ENCODE results near the gene NCOR1. TPM values are rescaled to one million over a fixed set of nuclear protein-coding genes. Genes with fewer than 3 reads are reported as not detected.

The NCOR1 gene
- total RNA-seq, 1 experiment from 2014 or later, result 124 TPM

DNA sequence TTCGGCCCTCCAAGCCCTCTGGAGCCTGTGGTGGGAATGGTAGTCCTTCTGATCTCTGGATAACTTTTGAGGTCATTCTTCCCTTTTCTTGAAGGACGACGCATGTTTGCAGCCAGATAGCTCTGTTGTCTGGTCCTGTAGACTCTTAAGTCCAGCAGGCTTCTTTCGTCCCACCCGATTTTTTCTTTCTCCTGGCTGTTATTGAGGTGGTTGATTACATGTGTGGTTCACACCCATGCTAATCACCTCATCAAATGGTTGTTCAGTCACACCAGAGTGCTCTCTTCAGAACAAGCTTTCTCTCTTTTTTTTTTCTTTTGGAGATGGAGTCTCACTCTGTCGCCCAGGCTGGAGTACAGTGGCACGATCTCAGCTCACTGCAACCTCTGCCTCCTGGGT lies 32.3 kb upstream of the NCOR1 start:
- no peak overlapping the region for H3K4me3 Mint-ChIP-seq
- peaks cover 4% of the 10 kb centered on the region for H3K36me3 Mint-ChIP-seq
- peaks cover 12% of the 10 kb centered on the region for H3K4me1 Mint-ChIP-seq
- POLR2A ChIA-PET, result no interaction called here
- no peaks in the 10 kb centered on the region for H3K27me3 Mint-ChIP-seq (ENCODE audit: low read depth)
- TF ChIP-seq SOX15 (CRISPR knock-in tag; IDR thresholded peaks at IDR 0.05) (no peak), NR1H2 (CRISPR knock-in tag; IDR thresholded peaks at IDR 0.05) (no peak), FOXJ3 (CRISPR knock-in tag; IDR thresholded peaks at IDR 0.05; ENCODE audit: borderline replicate concordance) (no peak), ZNF138 (CRISPR knock-in tag; conservative IDR thresholded peaks at IDR 0.05) (no peak)
- TF ChIP-seq, protein P1, sequence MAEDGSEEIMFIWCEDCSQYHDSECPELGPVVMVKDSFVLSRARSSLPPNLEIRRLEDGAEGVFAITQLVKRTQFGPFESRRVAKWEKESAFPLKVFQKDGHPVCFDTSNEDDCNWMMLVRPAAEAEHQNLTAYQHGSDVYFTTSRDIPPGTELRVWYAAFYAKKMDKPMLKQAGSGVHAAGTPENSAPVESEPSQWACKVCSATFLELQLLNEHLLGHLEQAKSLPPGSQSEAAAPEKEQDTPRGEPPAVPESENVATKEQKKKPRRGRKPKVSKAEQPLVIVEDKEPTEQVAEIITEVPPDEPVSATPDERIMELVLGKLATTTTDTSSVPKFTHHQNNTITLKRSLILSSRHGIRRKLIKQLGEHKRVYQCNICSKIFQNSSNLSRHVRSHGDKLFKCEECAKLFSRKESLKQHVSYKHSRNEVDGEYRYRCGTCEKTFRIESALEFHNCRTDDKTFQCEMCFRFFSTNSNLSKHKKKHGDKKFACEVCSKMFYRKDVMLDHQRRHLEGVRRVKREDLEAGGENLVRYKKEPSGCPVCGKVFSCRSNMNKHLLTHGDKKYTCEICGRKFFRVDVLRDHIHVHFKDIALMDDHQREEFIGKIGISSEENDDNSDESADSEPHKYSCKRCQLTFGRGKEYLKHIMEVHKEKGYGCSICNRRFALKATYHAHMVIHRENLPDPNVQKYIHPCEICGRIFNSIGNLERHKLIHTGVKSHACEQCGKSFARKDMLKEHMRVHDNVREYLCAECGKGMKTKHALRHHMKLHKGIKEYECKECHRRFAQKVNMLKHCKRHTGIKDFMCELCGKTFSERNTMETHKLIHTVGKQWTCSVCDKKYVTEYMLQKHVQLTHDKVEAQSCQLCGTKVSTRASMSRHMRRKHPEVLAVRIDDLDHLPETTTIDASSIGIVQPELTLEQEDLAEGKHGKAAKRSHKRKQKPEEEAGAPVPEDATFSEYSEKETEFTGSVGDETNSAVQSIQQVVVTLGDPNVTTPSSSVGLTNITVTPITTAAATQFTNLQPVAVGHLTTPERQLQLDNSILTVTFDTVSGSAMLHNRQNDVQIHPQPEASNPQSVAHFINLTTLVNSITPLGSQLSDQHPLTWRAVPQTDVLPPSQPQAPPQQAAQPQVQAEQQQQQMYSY (CRISPR knock-in tag; IDR thresholded peaks at IDR 0.05), result no peak
- TF ChIP-seq, protein P2, sequence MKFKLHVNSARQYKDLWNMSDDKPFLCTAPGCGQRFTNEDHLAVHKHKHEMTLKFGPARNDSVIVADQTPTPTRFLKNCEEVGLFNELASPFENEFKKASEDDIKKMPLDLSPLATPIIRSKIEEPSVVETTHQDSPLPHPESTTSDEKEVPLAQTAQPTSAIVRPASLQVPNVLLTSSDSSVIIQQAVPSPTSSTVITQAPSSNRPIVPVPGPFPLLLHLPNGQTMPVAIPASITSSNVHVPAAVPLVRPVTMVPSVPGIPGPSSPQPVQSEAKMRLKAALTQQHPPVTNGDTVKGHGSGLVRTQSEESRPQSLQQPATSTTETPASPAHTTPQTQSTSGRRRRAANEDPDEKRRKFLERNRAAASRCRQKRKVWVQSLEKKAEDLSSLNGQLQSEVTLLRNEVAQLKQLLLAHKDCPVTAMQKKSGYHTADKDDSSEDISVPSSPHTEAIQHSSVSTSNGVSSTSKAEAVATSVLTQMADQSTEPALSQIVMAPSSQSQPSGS (CRISPR knock-in tag; IDR thresholded peaks at IDR 0.05; ENCODE audit: borderline replicate concordance, low read depth), result no peak
- TF ChIP-seq, protein P3, sequence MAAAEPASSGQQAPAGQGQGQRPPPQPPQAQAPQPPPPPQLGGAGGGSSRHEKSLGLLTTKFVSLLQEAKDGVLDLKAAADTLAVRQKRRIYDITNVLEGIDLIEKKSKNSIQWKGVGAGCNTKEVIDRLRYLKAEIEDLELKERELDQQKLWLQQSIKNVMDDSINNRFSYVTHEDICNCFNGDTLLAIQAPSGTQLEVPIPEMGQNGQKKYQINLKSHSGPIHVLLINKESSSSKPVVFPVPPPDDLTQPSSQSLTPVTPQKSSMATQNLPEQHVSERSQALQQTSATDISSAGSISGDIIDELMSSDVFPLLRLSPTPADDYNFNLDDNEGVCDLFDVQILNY (CRISPR knock-in tag; IDR thresholded peaks at IDR 0.05), result no peak
- TF ChIP-seq, protein P4, sequence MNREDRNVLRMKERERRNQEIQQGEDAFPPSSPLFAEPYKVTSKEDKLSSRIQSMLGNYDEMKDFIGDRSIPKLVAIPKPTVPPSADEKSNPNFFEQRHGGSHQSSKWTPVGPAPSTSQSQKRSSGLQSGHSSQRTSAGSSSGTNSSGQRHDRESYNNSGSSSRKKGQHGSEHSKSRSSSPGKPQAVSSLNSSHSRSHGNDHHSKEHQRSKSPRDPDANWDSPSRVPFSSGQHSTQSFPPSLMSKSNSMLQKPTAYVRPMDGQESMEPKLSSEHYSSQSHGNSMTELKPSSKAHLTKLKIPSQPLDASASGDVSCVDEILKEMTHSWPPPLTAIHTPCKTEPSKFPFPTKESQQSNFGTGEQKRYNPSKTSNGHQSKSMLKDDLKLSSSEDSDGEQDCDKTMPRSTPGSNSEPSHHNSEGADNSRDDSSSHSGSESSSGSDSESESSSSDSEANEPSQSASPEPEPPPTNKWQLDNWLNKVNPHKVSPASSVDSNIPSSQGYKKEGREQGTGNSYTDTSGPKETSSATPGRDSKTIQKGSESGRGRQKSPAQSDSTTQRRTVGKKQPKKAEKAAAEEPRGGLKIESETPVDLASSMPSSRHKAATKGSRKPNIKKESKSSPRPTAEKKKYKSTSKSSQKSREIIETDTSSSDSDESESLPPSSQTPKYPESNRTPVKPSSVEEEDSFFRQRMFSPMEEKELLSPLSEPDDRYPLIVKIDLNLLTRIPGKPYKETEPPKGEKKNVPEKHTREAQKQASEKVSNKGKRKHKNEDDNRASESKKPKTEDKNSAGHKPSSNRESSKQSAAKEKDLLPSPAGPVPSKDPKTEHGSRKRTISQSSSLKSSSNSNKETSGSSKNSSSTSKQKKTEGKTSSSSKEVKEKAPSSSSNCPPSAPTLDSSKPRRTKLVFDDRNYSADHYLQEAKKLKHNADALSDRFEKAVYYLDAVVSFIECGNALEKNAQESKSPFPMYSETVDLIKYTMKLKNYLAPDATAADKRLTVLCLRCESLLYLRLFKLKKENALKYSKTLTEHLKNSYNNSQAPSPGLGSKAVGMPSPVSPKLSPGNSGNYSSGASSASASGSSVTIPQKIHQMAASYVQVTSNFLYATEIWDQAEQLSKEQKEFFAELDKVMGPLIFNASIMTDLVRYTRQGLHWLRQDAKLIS (CRISPR knock-in tag; IDR thresholded peaks at IDR 0.05; ENCODE audit: borderline replicate concordance), result no peak
- H3K9me3 Mint-ChIP-seq, result 0 out of 2 replicates have a peak, but pooled peaks cover 3% of the 10 kb centered on the region
- CTCF ChIA-PET, result no interaction called here
- no peak overlapping the region for H3K27ac Mint-ChIP-seq
- no peak for ATAC-seq
- DNase-seq (ENCODE audit: low spot score), result no peak

DNA sequence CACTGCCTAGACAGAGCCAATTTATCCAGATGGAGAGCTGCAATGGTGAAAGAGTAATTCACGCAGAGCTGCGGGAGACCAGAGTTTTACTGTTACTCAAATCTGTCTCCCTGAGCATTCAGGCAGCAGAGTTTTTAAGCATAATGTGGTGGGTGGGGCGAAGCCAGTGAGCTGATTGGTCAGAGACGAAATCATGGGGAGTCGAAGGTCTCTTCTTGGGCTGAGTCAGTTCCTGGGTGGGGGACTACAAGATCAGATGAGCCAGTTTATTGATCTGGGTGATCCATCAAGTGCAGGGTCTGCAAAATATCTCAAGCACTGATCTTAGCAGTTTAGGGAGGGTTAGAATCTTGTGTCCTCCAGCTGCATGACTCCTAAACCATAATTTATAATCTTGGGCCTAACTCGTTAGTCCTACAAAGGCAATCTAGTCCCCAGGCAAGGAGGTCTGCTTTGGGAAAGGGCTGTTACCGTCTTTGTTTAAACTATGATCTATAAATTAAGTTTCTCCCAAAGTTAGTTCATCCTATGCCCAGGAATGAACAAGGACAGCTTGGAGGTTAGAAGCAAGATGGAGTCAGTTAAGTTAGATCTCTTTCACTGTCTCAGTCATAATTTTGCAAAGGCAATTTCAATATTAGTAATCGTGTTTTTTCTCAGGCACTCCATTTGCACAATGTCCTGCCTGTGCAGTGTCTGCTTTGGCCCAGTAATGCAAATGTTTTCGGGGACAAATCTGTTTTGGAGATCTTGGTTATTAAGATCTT lies 28.6 kb upstream of the NCOR1 start:
- POLR2A ChIA-PET, result no interaction called here
- Mint-ChIP-seq H3K4me3 (no peak overlapping the region), H3K27me3 (ENCODE audit: low read depth) (no peaks in the 10 kb centered on the region), H3K27ac (peak overlapping the region; percentile 79), H3K9me3 (0 out of 2 replicates have a peak, but pooled peaks cover 3% of the 10 kb centered on the region), H3K36me3 (peaks cover 4% of the 10 kb centered on the region), H3K4me1 (peaks cover 12% of the 10 kb centered on the region)
- CTCF ChIA-PET, result interaction anchor here (1.9 kb wide), 1 partner anchor 42 kb away, joined by 5 read pairs; no protein-coding TSS in a partner anchor
- peak; percentile 73 for ATAC-seq
- no peak for DNase-seq (ENCODE audit: low spot score)
- TF ChIP-seq ARID4B (CRISPR knock-in tag; IDR thresholded peaks at IDR 0.05; ENCODE audit: borderline replicate concordance) (no peak), ZNF317 (CRISPR knock-in tag; IDR thresholded peaks at IDR 0.05; ENCODE audit: borderline replicate concordance, low read depth) (no peak), GRHL2 (CRISPR knock-in tag; IDR thresholded peaks at IDR 0.05; ENCODE audit: insufficient replicate concordance, severe bottlenecking) (no peak), RORB (CRISPR knock-in tag; IDR thresholded peaks at IDR 0.05) (no peak), ZMAT4 (CRISPR knock-in tag; IDR thresholded peaks at IDR 0.05) (no peak), ZNF416 (CRISPR knock-in tag; IDR thresholded peaks at IDR 0.05) (no peak), SMAD3 (CRISPR knock-in tag; IDR thresholded peaks at IDR 0.05; ENCODE audit: borderline replicate concordance) (no peak)
- TF ChIP-seq, protein P5, sequence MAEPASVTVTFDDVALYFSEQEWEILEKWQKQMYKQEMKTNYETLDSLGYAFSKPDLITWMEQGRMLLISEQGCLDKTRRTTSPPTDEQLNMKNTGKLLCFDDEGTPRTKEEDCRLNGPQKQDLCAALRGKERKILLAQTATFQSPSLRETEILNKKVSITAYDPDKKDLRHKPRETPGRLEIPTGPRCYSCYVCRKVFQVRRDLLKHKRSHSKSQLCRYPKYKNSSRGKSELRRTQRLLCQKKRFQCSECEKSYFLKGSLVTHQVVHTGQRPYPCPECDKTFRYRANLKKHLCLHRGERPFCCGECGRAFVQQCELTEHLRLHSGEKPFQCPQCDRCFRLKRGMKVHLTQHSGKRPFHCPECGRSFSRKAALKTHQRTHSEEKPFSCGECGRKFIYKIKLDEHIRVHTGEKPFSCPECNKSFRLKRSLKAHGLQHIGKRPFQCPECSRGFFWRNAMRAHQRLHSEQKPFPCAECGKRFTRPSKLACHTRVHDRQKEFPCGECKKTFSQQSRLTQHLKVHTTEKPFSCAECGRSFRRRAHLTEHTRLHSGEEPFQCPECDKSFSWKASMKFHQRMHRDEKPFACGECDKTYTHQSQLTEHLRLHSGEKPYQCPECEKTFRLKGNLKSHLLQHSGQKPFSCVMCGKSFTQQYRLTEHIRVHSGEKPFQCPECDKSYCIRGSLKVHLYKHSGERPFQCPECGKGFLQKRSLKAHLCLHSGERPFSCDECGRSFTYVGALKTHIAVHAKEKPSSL (CRISPR knock-in tag; conservative IDR thresholded peaks at IDR 0.05), result no peak

Measured in WTC11 (cell line).